Smooth muscle cell (in vitro differentiated cells): ENCODE data around the gene AXIN1. TPM values are rescaled to one million over a fixed set of nuclear protein-coding genes. Genes with fewer than 3 reads are reported as not detected.

Experiments
- DNase-seq: peaks from one replicate; lab custom pipeline; 2025; ENCODE audit not compliant: unreplicated experiment; lab: John Stamatoyannopoulos, UW
- H2AFZ ChIP-seq: fragments of 200-600 bp; sonication (generic); 2 replicates; pipeline ENCODE4 v1.6.0; 2016; ENCODE audit warnings: antibody characterized with exemption, low read depth, mild to moderate bottlenecking
- H3F3A ChIP-seq: fragments of 200-600 bp; sonication (generic); 2 replicates; pipeline ENCODE4 v1.6.0; 2017; ENCODE audit warnings: antibody characterized with exemption, low read depth
- H3K27ac ChIP-seq: fragments of 200-600 bp; sonication (generic); 2 replicates; pipeline ENCODE4 v1.5.1; 2016; ENCODE audit warnings: low read depth, mild to moderate bottlenecking
- H3K27me3 ChIP-seq: fragments of 200-600 bp; sonication (generic); 2 replicates; pipeline ENCODE4 v1.6.1; 2016; ENCODE audit warnings: low read depth, mild to moderate bottlenecking
- H3K36me3 ChIP-seq: fragments of 200-600 bp; sonication (generic); 2 replicates; pipeline ENCODE4 v1.5.1; 2016; ENCODE audit warnings: low read depth
- H3K4me1 ChIP-seq: fragments of 200-600 bp; sonication (generic); 2 replicates; pipeline ENCODE4 v1.5.1; 2016; ENCODE audit warnings: low read depth
- H3K4me2 ChIP-seq: fragments of 200-600 bp; sonication (generic); 2 replicates; pipeline ENCODE4 v1.6.0; 2016; ENCODE audit warnings: mild to moderate bottlenecking
- H3K4me3 ChIP-seq: fragments of 200-600 bp; sonication (generic); 2 replicates; pipeline ENCODE4 v1.5.1; 2016; ENCODE audit warnings: mild to moderate bottlenecking
- H3K79me2 ChIP-seq: fragments of 200-600 bp; sonication (generic); 2 replicates; pipeline ENCODE4 v1.6.0; 2016; ENCODE audit warnings: low read depth, mild to moderate bottlenecking
- H3K9ac ChIP-seq: fragments of 200-600 bp; sonication (generic); 2 replicates; pipeline ENCODE4 v1.6.0; 2016; ENCODE audit warnings: low read depth
- H3K9me3 ChIP-seq: fragments of 200-600 bp; sonication (generic); replicated peaks from 2 replicates; pipeline ENCODE4 v1.5.1; 2016; ENCODE audit warnings: low read depth
- H4K20me1 ChIP-seq: fragments of 200-600 bp; sonication (generic); 2 replicates; pipeline ENCODE4 v1.6.0; 2016; ENCODE audit warnings: low read depth
- CTCF ChIP-seq: fragments of 200-600 bp; sonication (generic); IDR thresholded peaks from 2 replicates; pipeline ENCODE4 v1.5.1; 2017; ENCODE audit warnings: borderline replicate concordance, mild to moderate bottlenecking, antibody characterized with exemption; ENCODE audit not compliant: insufficient read depth, poor library complexity, severe bottlenecking
- WGBS: methylation state at CpG from one replicate; pipeline ENCODE4 v1.1.7; 2016; ENCODE audit warnings: low lambda C conversion rate; 5-methylcytosine and 5-hydroxymethylcytosine counted together
- polyA plus RNA-seq: library from polyadenylated mRNA; unstranded; fragments of >200 nt; fragmentation: Nextera tagmentation; extraction: Ambion mirVana; gene quantifications from 2 replicates; pipeline ENCODE4 v1.2.1, GENCODE V29; 2016
- total RNA-seq: library from RNA; depleted of rRNA; stranded (reverse); fragments of >200 nt; gene quantifications from 2 replicates; pipeline ENCODE4 v1.2.3, GENCODE V29; 2014

Gene AXIN1
- total and polyA plus RNA-seq, 2 experiments from 2014 or later, result 13.0 to 15.0 TPM

DNA sequence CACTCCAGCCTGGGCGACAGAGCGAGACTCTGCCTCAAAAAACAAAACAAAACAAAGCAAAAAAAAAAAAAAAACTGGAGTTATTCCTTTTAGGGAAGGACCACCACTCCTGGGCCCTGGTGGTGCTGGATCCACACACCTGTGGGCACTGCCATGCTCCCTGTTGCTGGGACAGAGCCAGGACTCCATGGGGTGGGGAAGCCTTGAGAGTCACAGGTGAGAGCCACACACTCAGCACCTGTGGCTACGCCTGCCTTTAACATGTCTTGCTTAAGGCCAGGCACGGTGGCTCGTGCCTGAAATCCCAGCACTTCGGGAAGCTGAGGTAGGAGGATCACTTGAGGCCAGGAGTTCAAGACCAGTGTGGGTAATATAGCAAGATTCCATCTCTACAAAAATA lies 51.3 kb downstream of the AXIN1 start:
- Histone ChIP-seq H3K36me3 (no peaks in the 10 kb centered on the region), H3K4me2 (no peak overlapping the region), H3K9ac (no peak overlapping the region), H3F3A (no peaks in the 10 kb centered on the region), H4K20me1 (peaks cover 17% of the 10 kb centered on the region), H2AFZ (no peak overlapping the region), H3K79me2 (peaks cover 2% of the 10 kb centered on the region), H3K9me3 (no peaks in the 10 kb centered on the region), H3K27ac (no peak overlapping the region), H3K27me3 (no peaks in the 10 kb centered on the region), H3K4me1 (no peaks in the 10 kb centered on the region), H3K4me3 (no peak overlapping the region)
- TF ChIP-seq CTCF, result no peak
- DNase-seq, result no peak
- WGBS, result 98% methylated on average over 6 of the region's 6 CpGs

GRCh38 chr16:297832-298231 lies 54.7 kb downstream of the AXIN1 start:
- Histone ChIP-seq H4K20me1 (peaks cover 14% of the 10 kb centered on the region), H3K27me3 (no peaks in the 10 kb centered on the region), H3K36me3 (no peaks in the 10 kb centered on the region), H3K79me2 (no peaks in the 10 kb centered on the region), H2AFZ (no peak overlapping the region), H3K9ac (no peak overlapping the region), H3K27ac (no peak overlapping the region), H3F3A (no peaks in the 10 kb centered on the region), H3K9me3 (no peaks in the 10 kb centered on the region), H3K4me1 (no peaks in the 10 kb centered on the region), H3K4me3 (no peak overlapping the region), H3K4me2 (no peak overlapping the region)
- TF ChIP-seq CTCF, result no peak
- 96% methylated on average over 29 of the region's 32 CpGs for WGBS
- DNase-seq, result no peak

DNA sequence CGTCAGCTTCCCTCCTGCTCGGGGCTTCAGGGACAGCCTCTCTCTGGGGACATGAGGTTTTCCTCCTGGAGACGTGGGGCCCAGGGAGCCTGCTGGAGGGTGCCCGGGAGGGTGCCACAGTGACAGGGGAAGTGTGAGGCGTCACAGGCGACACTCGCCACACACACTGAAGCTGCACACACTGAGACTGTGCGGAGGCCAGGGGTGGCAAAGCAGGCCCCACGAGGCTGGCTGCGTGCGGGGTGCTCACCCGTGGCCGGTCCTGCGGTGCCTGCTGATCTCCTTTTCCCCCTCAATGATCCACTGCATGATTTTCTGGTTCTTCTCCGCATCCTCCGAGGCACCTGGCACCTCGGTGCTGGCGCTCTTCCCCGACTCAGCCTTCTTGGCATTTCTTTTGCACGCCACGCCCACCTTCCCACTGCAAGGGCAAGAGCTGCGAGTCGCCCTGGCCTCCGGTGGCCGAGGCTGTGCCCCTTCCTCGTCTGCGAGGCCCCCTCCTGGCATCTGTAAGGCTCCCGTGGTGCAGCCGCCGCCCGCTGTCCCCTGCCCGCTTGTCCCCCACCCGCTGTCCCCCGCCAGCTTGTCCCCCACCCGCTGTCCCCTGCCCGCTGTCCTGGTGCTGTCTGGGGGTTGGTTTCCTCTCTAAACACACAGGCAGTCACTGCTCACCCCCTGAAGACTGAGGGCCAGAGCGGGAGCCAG lies 55.6 kb downstream of the AXIN1 start:
- H3K4me2 ChIP-seq, result no peak overlapping the region
- no peak overlapping the region for H2AFZ ChIP-seq
- H4K20me1 ChIP-seq, result peaks cover 12% of the 10 kb centered on the region
- WGBS, result 96% methylated on average over 37 of the region's 37 CpGs
- no peak for DNase-seq
- H3K27ac ChIP-seq, result no peak overlapping the region
- no peaks in the 10 kb centered on the region for H3K36me3 ChIP-seq
- no peaks in the 10 kb centered on the region for H3K9me3 ChIP-seq
- H3K4me1 ChIP-seq, result no peaks in the 10 kb centered on the region
- no peak overlapping the region for H3K9ac ChIP-seq
- no peak for TF ChIP-seq CTCF
- no peak overlapping the region for H3K4me3 ChIP-seq
- no peaks in the 10 kb centered on the region for H3K27me3 ChIP-seq
- H3F3A ChIP-seq, result no peaks in the 10 kb centered on the region
- H3K79me2 ChIP-seq, result no peaks in the 10 kb centered on the region

GRCh38 chr16:296276-296675 lies 56.2 kb downstream of the AXIN1 start:
- H4K20me1 ChIP-seq, result peaks cover 12% of the 10 kb centered on the region
- H3K27ac ChIP-seq, result no peak overlapping the region
- no peaks in the 10 kb centered on the region for H3K27me3 ChIP-seq
- no peak for TF ChIP-seq CTCF
- H3K79me2 ChIP-seq, result no peaks in the 10 kb centered on the region
- H3K4me1 ChIP-seq, result no peaks in the 10 kb centered on the region
- no peaks in the 10 kb centered on the region for H3K36me3 ChIP-seq
- no peaks in the 10 kb centered on the region for H3F3A ChIP-seq
- no peak overlapping the region for H3K9ac ChIP-seq
- H3K9me3 ChIP-seq, result no peaks in the 10 kb centered on the region
- no peak overlapping the region for H3K4me3 ChIP-seq
- H3K4me2 ChIP-seq, result no peak overlapping the region
- no peak for DNase-seq
- WGBS, result 98% methylated on average over 12 of the region's 14 CpGs
- H2AFZ ChIP-seq, result no peak overlapping the region
